Measurements from ENCODE around the gene TEX44. TPM values are rescaled to one million over a fixed set of nuclear protein-coding genes. Genes with fewer than 3 reads are reported as not detected.

Gene TEX44
- total RNA-seq, 2 experiments from 2014 or later, result not detected

Other genes with a start within 250 kb of the TEX44 start
- not detected for gene B3GNT7, start 197.2 kb upstream of the TEX44 start, total RNA-seq
- gene NCL, start 128.4 kb upstream of the TEX44 start, total RNA-seq, result 100 to 1,000 TPM; 902 to 918 TPM
- under 1 TPM in 1 of 2 experiments, not detected in 1; 0.07 TPM for gene NMUR1, start 62.4 kb upstream of the TEX44 start, total RNA-seq
- 1,000 to 10,000 TPM; 1,763 to 1,778 TPM for gene PTMA, start 115.7 kb downstream of the TEX44 start, total RNA-seq
- gene PDE6D, start 188.4 kb downstream of the TEX44 start, total RNA-seq, result 10 to 100 TPM; 29.5 to 31.1 TPM
- gene COPS7B, start 193.6 kb downstream of the TEX44 start, total RNA-seq, result 10 to 100 TPM; 47.1 to 50.6 TPM

Measured in activated CD4-positive, alpha-beta memory T cell treated with anti-CD3 and anti-CD28 coated beads for 36 hours (primary cell).